ENCODE measurements around the gene CAT. TPM values are rescaled to one million over a fixed set of nuclear protein-coding genes. Genes with fewer than 3 reads are reported as not detected.

The CAT gene
- total RNA-seq = 12.9 and 24.1 TPM in 2 replicates

GRCh38 chr11:34438529-34439507 lies at the start of gene CAT:
CAT (plus strand) TSS chr11:34438934; CDS start chr11:34439014, 80 bp downstream.
- no peak for TF ChIP-seq CTCF (IDR thresholded peaks at IDR 0.05; ENCODE audit: insufficient read depth, low read length, severe bottlenecking)
- peak; percentile 93 for DNase-seq (ENCODE audit: low read depth)
- Histone ChIP-seq H3K36me3 (ENCODE audit: control insufficient read depth, insufficient read depth, low read length) (no peaks in the 10 kb centered on the region), H3K27me3 (ENCODE audit: control insufficient read depth, insufficient read depth, low read length) (no peaks in the 10 kb centered on the region), H3K4me3 (ENCODE audit: low read depth, low read length) (peak within 1 kb of the TSS; percentile 75)
- no peak for FAIRE-seq

- TF ChIP-seq CTCF (IDR thresholded peaks at IDR 0.05; ENCODE audit: insufficient read depth, low read length, severe bottlenecking) = no peak
- no peak overlapping the region for H3K4me3 ChIP-seq (ENCODE audit: low read depth, low read length)
- FAIRE-seq = no peak
- H3K27me3 ChIP-seq (ENCODE audit: control insufficient read depth, insufficient read depth, low read length) = no peaks in the 10 kb centered on the region
- no peaks in the 10 kb centered on the region for H3K36me3 ChIP-seq (ENCODE audit: control insufficient read depth, insufficient read depth, low read length)
- peak; percentile 35 for DNase-seq (ENCODE audit: low read depth)
Observed at GRCh38 chr11:34394771-34395300, 43.9 kb upstream of the CAT start.

GRCh38 chr11:34395916-34396550 lies 42.7 kb upstream of the CAT start:
- TF ChIP-seq CTCF (IDR thresholded peaks at IDR 0.05; ENCODE audit: insufficient read depth, low read length, severe bottlenecking) = no peak
- DNase-seq (ENCODE audit: low read depth) = peak; percentile 98
- no peak for FAIRE-seq
- H3K27me3 ChIP-seq (ENCODE audit: control insufficient read depth, insufficient read depth, low read length) = no peaks in the 10 kb centered on the region
- H3K4me3 ChIP-seq (ENCODE audit: low read depth, low read length) = no peak overlapping the region
- no peaks in the 10 kb centered on the region for H3K36me3 ChIP-seq (ENCODE audit: control insufficient read depth, insufficient read depth, low read length)

- Histone ChIP-seq H3K4me3 (ENCODE audit: low read depth, low read length) (no peak overlapping the region), H3K27me3 (ENCODE audit: control insufficient read depth, insufficient read depth, low read length) (no peaks in the 10 kb centered on the region), H3K36me3 (ENCODE audit: control insufficient read depth, insufficient read depth, low read length) (no peaks in the 10 kb centered on the region)
- FAIRE-seq = no peak
- DNase-seq (ENCODE audit: low read depth) = no peak
- no peak for TF ChIP-seq CTCF (IDR thresholded peaks at IDR 0.05; ENCODE audit: insufficient read depth, low read length, severe bottlenecking)
Observed at GRCh38 chr11:34397120-34397519, 41.6 kb upstream of the CAT start.

- Histone ChIP-seq H3K36me3 (ENCODE audit: control insufficient read depth, insufficient read depth, low read length) (no peaks in the 10 kb centered on the region), H3K27me3 (ENCODE audit: control insufficient read depth, insufficient read depth, low read length) (no peaks in the 10 kb centered on the region), H3K4me3 (ENCODE audit: low read depth, low read length) (no peak overlapping the region)
- TF ChIP-seq CTCF (IDR thresholded peaks at IDR 0.05; ENCODE audit: insufficient read depth, low read length, severe bottlenecking) = no peak
- DNase-seq (ENCODE audit: low read depth) (no peak), FAIRE-seq (no peak)
Observed at GRCh38 chr11:34397811-34398210, 40.9 kb upstream of the CAT start.

Data from bronchial epithelial cell (primary cell).